Small intestine (tissue), 7 donors: ENCODE results near the gene STRN. TPM values are rescaled to one million over a fixed set of nuclear protein-coding genes. Genes with fewer than 3 reads are reported as not detected.

ENCODE experiments used
- DNase-seq, 2 donors: peaks; one replicate each; pipeline versions ENCODE4 v3.0.0 to v3.0.0-alpha.2; 2013
- FAIRE-seq: peaks from 2 replicates; lab custom pipeline; 2012; peaks lifted over from hg19 to GRCh38; lab: Jason Lieb, UNC
- H3K27ac ChIP-seq, 3 donors: one replicate each; pipeline ENCODE4 v1.5.1; 2013; ENCODE audit warnings: low read length in 2 of 3, mild to moderate bottlenecking in 2 of 3, control low read depth in 1 of 3, inconsistent platforms in 1 of 3, low read depth in 1 of 3, moderate library complexity in 1 of 3
- H3K27me3 ChIP-seq, 3 donors: one replicate each; pipeline ENCODE4 v1.6.1; 2013; ENCODE audit warnings: low read length in 3 of 3, inconsistent platforms in 1 of 3; ENCODE audit not compliant: control insufficient read depth in 3 of 3, insufficient read depth in 3 of 3
- H3K36me3 ChIP-seq, 3 donors: one replicate each; pipeline ENCODE4 v1.6.1; 2013; ENCODE audit warnings: low read length in 3 of 3, inconsistent platforms in 1 of 3, low read depth in 1 of 3, mild to moderate bottlenecking in 1 of 3, moderate library complexity in 1 of 3; ENCODE audit not compliant: control insufficient read depth in 3 of 3, insufficient read depth in 2 of 3
- H3K4me1 ChIP-seq, 3 donors: one replicate each; pipeline ENCODE4 v1.6.1; 2013; ENCODE audit warnings: low read length in 2 of 3, inconsistent platforms in 1 of 3, low read depth in 1 of 3, mild to moderate bottlenecking in 1 of 3, moderate library complexity in 1 of 3; ENCODE audit not compliant: control insufficient read depth in 3 of 3, insufficient read depth in 2 of 3
- H3K4me3 ChIP-seq, 3 donors: one replicate each; pipeline ENCODE4 v1.5.1; 2013; ENCODE audit warnings: low read length in 3 of 3, control low read depth in 1 of 3, inconsistent platforms in 1 of 3, low read depth in 1 of 3, mild to moderate bottlenecking in 1 of 3, moderate library complexity in 1 of 3
- H3K9me3 ChIP-seq, 2 donors: one replicate each; pipeline ENCODE4 v1.6.1; 2013; ENCODE audit warnings: low read depth in 1 of 2, low read length in 1 of 2; ENCODE audit not compliant: control insufficient read depth in 2 of 2, insufficient read depth in 1 of 2
- WGBS, 3 donors: extraction: QIAGEN DNeasy Blood & Tissue Kit; methylation state at CpG; one replicate each; pipeline ENCODE4 v1.1.7; 2013; 5-methylcytosine and 5-hydroxymethylcytosine counted together
- polyA plus RNA-seq, 4 donors: library from polyadenylated mRNA; stranded (reverse) in 3 of 4; unstranded in 1 of 4; fragments of 200-250 nt in 3 of 4; fragments of 120-200 nt in 1 of 4; gene quantifications; one replicate each; pipeline versions ENCODE4 v1.2.1 to v1.2.3, GENCODE V29; 2013
- donor health status: healthy with polysubstance abuse.
- donor health status: control.
- donor health status: control.
- donor health status: Bipolar disorder and iron deficiency.
- donor health status: healthy.

STRN gene
- polyA plus RNA-seq, 4 donors = 4.9 to 16.6 (median 6.7) TPM

DNA sequence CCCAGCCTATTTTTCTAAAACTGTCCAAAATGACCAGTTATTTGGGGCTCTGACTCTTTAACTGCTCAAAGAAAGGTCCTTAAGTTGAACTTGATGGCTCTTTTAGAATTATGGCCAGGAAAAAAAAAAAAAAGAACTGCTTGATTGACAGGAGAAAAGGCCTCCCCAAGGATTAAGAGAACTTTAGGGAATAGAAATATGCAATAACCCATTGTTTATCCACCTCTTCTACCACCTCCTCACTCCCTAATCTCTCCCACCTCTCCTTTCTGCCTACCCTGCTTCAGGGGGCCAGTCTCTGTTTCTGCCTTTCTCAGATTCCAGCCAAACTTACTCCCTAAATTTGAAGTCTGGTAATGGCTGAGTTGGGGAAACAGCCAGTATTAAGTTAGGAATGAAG lies 5.7 kb upstream of the STRN start:
- FAIRE-seq (no peak), DNase-seq (no peak)
- Histone ChIP-seq H3K36me3 (no peaks in the 10 kb centered on the region), H3K4me3 (no peak overlapping the region), H3K27ac (no peak overlapping the region), H3K4me1 (no peaks in the 10 kb centered on the region), H3K27me3 (no peaks in the 10 kb centered on the region), H3K9me3 (no peaks in the 10 kb centered on the region)

GRCh38 chr2:36967236-36967876 lies 1.0 kb upstream of the STRN start:
- Histone ChIP-seq H3K36me3 (no peaks in the 10 kb centered on the region), H3K27ac (peak overlapping the region; percentile 95 to 100 (median 98)), H3K27me3 (no peaks in the 10 kb centered on the region), H3K4me1 (peaks cover 0 to 7% (median 7%) of the 10 kb centered on the region in 3 donors), H3K4me3 (peak overlapping the region; percentile 60 to 90 (median 62)), H3K9me3 (no peaks in the 10 kb centered on the region)
- 7 to 23% (median 17%) methylated on average over 15 of the region's 15 CpGs for WGBS, 3 donors
- FAIRE-seq (no peak), DNase-seq (peak; percentile 62 to 67)

DNA sequence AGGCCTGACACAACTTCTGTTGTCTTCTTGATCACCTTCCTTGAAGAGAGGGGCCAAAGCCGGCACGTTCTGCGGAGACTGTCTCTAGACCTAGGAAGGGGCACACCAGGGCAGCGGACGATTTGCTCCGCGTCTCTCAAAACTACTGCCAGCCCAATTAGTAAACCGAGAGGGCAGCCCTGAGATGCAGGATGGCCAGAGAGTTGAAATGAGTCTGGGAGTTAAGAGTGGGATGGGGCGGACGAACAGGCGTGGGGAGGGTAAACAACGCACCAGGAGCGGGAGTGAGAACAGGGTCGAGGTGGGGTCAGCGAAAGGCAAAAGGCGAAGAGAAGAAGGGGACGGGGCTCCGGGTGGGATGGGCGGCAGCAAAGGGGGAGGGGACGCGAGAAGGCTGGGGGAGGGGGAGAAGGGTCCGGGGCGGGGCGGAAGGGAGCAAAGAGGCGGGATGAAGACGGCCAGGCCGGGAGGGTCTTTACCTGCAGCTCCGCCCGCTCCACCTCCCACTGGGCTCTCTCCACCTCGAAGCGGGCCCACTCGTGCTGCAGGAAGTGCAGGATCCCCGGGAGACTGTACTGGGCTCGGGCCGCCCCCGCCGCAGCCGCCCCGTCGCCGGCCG lies 476 bp downstream of the STRN start:
- Histone ChIP-seq H3K27me3 (no peaks in the 10 kb centered on the region), H3K4me3 (peak overlapping the region; percentile 72 to 96 (median 75)), H3K27ac (peak overlapping the region; percentile 68 to 91 (median 73)), H3K4me1 (peaks cover 0 to 7% (median 7%) of the 10 kb centered on the region in 3 donors), H3K9me3 (no peaks in the 10 kb centered on the region), H3K36me3 (no peaks in the 10 kb centered on the region)
- DNase-seq (peak; percentile 35 to 60), FAIRE-seq (no peak)
- 0 to 1% (median 0%) methylated on average over 23 to 42 of the region's 42 CpGs for WGBS, 3 donors

DNA sequence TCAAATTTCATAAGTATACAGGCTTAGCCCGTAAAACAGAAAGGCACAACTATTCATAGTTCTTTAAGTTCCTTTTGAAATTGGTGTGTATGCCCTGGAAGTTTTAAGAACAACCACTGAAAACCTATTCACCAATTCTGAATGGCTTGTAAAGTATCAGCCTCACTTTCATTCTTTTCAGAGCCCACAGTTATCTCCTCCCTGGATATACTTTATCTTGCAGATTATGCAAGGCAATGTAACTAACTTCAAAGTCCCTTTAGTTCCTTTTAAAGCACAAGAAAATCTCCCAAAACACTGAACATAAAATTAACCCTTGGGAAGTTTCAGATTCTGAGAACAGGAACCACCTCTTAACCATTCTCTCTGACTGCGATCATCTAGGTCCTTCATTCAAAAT lies 1.1 kb downstream of the STRN start:
- Histone ChIP-seq H3K27me3 (no peaks in the 10 kb centered on the region), H3K4me3 (peak overlapping the region; percentile 72 to 96 (median 75)), H3K9me3 (no peaks in the 10 kb centered on the region), H3K36me3 (peaks cover 0 to under 1% (median 0%) of the 10 kb centered on the region in 3 donors), H3K4me1 (peaks cover 0 to 7% (median 7%) of the 10 kb centered on the region in 3 donors), H3K27ac (peak overlapping the region in 1 of 3 donors; percentile 68)
- no peak for FAIRE-seq
- DNase-seq = peak; percentile 36 to 48
- 11 to 25% (median 18%) methylated on average over 2 of the region's 2 CpGs for WGBS, 3 donors

DNA sequence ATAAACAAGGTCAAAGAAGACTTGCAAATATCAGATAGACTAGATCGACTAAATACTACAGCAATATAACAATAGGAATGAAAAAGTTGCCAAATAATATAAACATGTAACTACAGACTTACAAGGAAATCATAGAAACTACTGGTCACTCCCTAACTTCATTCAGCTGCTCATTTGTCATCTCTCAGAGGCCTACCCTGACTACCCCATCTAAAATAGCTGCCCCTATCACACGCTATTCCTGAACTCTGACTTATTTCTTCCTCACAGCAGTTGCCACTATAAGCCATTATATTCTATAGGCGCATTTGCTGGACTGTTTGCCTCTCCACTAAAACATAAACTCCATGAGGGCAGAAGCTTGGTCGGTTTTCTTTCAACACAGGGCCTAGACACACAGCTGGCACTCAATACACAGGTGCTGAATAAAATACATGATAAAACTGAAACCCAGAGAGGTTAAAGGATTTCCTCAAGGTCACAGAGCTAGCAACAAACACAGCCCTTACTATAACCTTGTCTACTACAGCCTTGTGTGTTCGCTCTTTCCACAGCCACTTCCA lies 1.8 kb downstream of the STRN start:
- Histone ChIP-seq H3K27me3 (no peaks in the 10 kb centered on the region), H3K4me3 (peak overlapping the region in 1 of 3 donors; percentile 10), H3K36me3 (peaks cover 0 to 2% (median 0%) of the 10 kb centered on the region in 3 donors), H3K9me3 (no peaks in the 10 kb centered on the region), H3K27ac (no peak overlapping the region), H3K4me1 (peaks cover 0 to 7% (median 7%) of the 10 kb centered on the region in 3 donors)
- 64 to 75% (median 74%) methylated on average over 5 of the region's 5 CpGs for WGBS, 3 donors
- DNase-seq (no peak), FAIRE-seq (no peak)

GRCh38 chr2:36963734-36964133 lies 2.6 kb downstream of the STRN start:
- Histone ChIP-seq H3K4me1 (peaks cover 0 to 7% (median 7%) of the 10 kb centered on the region in 3 donors), H3K36me3 (peaks cover 0 to 2% (median under 1%) of the 10 kb centered on the region in 3 donors), H3K9me3 (no peaks in the 10 kb centered on the region), H3K27me3 (no peaks in the 10 kb centered on the region), H3K4me3 (no peak overlapping the region), H3K27ac (no peak overlapping the region)
- FAIRE-seq (no peak), DNase-seq (no peak)
- WGBS, 3 donors = 93 to 96% (median 94%) methylated on average over 4 of the region's 4 CpGs

GRCh38 chr2:36963106-36963505 lies 3.2 kb downstream of the STRN start:
- peaks cover 0 to 7% (median 7%) of the 10 kb centered on the region in 3 donors for H3K4me1 ChIP-seq
- FAIRE-seq = no peak
- 83 to 87% (median 84%) methylated on average over 4 of the region's 4 CpGs for WGBS, 3 donors

GRCh38 chr2:36960773-36961172 lies 5.6 kb downstream of the STRN start:
- H3K27ac ChIP-seq = no peak overlapping the region
- H3K27me3 ChIP-seq = no peaks in the 10 kb centered on the region
- no peak overlapping the region for H3K4me3 ChIP-seq
- peaks cover 0 to 7% (median 7%) of the 10 kb centered on the region in 3 donors for H3K4me1 ChIP-seq
- H3K9me3 ChIP-seq = no peaks in the 10 kb centered on the region
- FAIRE-seq = no peak
- 87 to 95% (median 90%) methylated on average over 4 to 5 of the region's 5 CpGs for WGBS, 3 donors
- H3K36me3 ChIP-seq = peaks cover 2% of the 10 kb centered on the region in 3 donors
- DNase-seq = no peak

More at GRCh38 chr2:36963106-36963505, 3.2 kb downstream of the STRN start:
- no peak for DNase-seq
- H3K27me3 ChIP-seq = no peaks in the 10 kb centered on the region
- no peak overlapping the region for H3K4me3 ChIP-seq
- no peaks in the 10 kb centered on the region for H3K9me3 ChIP-seq
- H3K36me3 ChIP-seq = peaks cover 2% of the 10 kb centered on the region in 3 donors
- H3K27ac ChIP-seq = no peak overlapping the region
